Fibroblast of villous mesenchyme (primary cell): ENCODE data around the gene CHRNE. TPM values are rescaled to one million over a fixed set of nuclear protein-coding genes. Genes with fewer than 3 reads are reported as not detected.

ENCODE experiments used
- DNase-seq: peaks from one replicate; pipeline ENCODE4 v3.0.0-alpha.2; 2010; ENCODE audit warnings: low read depth
- H3K4me3 ChIP-seq: 2 replicates; pipeline ENCODE4 v1.5.1; 2011; ENCODE audit warnings: low read depth, mild to moderate bottlenecking, low read length
- total RNA-seq: library from RNA; depleted of rRNA; stranded (reverse); fragments of >200 nt; gene quantifications from 2 replicates; pipeline ENCODE4 v1.2.3, GENCODE V29; 2012
- TF ChIP-seq, protein P1 (sequence below): IDR thresholded peaks from 2 replicates; pipeline ENCODE4 v1.5.1; 2012; ENCODE audit warnings: low read depth, mild to moderate bottlenecking, low read length; ENCODE audit not compliant: insufficient read depth

CHRNE gene
- total RNA-seq, 1 donor, result under 0.01 TPM

DNA sequence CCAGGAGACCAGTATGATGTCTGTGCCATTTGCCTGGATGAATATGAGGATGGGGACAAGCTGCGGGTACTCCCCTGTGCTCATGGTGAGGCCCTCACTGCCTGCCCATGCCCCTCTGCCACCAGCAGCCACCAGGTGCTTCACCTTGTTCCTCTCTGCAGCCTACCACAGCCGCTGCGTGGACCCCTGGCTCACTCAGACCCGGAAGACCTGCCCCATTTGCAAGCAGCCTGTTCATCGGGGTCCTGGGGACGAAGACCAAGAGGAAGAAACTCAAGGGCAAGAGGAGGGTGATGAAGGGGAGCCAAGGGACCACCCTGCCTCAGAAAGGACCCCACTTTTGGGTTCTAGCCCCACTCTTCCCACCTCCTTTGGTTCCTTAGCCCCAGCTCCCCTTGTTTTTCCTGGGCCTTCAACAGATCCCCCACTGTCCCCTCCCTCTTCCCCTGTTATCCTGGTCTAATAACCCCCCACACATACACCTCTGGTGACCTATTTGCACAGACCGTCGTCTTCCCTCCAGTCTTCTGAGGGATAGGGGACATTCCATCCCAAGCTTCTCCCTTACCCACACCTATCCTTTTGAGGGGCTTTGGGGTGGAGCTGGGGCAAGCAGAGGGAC is 41.8 kb upstream of the CHRNE start:
- DNase-seq, result no peak
- peak overlapping the region; percentile 27 for H3K4me3 ChIP-seq
- TF ChIP-seq, protein P1, sequence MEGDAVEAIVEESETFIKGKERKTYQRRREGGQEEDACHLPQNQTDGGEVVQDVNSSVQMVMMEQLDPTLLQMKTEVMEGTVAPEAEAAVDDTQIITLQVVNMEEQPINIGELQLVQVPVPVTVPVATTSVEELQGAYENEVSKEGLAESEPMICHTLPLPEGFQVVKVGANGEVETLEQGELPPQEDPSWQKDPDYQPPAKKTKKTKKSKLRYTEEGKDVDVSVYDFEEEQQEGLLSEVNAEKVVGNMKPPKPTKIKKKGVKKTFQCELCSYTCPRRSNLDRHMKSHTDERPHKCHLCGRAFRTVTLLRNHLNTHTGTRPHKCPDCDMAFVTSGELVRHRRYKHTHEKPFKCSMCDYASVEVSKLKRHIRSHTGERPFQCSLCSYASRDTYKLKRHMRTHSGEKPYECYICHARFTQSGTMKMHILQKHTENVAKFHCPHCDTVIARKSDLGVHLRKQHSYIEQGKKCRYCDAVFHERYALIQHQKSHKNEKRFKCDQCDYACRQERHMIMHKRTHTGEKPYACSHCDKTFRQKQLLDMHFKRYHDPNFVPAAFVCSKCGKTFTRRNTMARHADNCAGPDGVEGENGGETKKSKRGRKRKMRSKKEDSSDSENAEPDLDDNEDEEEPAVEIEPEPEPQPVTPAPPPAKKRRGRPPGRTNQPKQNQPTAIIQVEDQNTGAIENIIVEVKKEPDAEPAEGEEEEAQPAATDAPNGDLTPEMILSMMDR, result no peak

DNA sequence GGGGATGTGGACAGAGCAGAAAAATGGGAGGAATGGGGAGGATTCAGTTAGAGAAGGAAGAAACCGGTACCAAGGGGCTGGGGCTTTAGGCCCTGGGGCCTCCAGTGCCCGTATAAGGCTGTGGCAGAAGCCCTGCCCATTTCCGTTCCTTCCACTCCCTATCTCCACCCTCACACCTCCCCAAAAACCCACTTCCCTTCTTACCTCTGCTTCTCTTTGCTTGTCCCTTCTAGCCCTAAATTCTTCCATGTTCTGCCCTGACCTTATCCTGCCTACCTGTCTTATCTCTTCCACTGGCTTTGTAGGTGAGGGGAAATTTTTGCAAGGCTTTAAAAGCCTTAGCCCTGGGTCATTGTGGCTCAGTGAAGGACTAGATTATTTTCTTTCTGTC is 41.3 kb upstream of the CHRNE start:
- no peak for DNase-seq
- H3K4me3 ChIP-seq, result no peak overlapping the region
- TF ChIP-seq, protein P1, result no peak

DNA sequence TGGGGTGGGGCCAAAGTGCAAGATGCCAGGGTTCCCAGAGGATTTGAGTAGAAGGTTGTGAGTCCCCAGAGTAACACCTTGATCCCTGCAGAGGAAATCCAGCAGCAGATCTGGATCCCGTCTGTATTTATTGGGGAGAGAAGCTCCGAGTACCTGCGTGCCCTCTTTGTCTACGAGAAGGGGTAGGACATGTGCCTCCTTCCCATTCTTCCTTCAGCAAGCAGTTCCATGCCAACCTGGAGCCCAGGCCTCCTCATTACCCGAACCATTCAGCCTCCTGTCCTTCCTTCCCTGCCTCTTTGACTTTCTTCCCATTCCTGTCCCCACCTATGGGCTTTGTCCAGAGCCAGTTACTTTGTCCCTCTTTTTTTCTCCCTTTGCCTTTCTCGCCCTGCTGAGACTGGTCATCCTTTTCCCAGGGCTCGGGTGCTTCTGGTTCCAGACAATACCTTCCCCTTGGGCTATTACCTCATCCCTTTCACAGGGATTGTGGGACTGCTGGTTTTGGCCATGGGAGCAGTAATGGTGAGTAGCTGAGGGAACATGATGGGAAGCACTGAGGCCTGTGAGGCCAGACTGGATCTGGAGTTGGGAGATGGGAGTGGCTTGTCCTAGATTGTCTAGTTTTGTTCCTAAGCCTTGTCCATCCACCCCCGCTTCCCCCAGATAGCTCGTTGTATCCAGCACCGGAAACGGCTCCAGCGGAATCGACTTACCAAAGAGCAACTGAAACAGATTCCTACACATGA is 40.0 kb upstream of the CHRNE start:
- H3K4me3 ChIP-seq, result no peak overlapping the region
- DNase-seq, result no peak
- TF ChIP-seq, protein P1, result no peak

DNA sequence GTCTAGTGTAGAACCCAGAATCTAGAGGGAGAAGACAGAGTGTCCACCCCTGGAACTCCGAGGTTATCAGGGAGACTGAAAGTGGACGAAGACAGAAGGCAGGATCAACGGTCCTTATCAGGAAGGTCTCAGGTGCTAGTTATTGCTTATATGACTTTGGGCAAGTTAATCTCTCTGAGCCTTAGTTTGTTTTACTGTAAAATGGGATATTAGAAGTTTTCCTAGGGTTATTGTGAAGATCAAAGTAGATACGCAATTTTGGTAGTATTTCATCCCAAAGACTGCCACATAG is 38.4 kb upstream of the CHRNE start:
- no peak for DNase-seq
- TF ChIP-seq, protein P1, result no peak
- peak overlapping the region; percentile 96 for H3K4me3 ChIP-seq

DNA sequence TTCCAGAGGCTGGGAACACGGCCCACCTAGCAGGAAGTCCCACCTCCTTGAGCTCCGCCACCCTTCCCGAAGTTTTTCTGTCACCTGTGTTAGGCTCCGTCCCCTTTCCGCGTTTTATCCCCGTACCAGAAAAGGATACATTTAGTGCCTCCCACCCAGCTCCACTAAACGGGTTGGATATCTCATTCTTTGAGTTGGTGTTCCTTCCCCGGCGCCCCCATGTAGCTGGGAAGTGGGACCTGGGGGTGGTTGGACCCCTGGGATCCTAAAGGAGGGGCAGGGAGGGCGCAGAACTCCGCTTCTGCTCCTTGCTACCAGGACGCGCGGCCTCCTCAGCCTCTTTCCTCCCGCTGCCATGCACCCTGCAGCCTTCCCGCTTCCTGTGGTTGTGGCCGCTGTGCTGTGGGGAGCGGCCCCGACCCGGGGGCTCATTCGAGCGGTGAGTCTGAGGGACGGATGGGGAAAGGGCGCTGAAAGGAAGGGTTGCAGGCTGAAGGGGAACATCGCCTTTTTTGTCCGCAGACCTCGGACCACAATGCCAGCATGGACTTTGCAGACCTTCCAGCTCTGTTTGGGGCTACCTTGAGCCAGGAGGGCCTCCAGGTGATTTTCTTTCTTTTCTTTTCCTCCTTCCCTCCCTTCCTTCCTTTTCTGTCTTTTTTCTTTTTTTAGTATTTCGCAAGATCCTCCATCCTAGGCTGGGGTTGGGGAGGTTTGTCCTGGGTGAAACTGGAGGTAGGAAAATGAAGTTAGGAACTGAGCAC is 37.8 kb upstream of the CHRNE start:
- H3K4me3 ChIP-seq, result peak overlapping the region; percentile 96
- no peak for DNase-seq
- TF ChIP-seq, protein P1, result no peak

DNA sequence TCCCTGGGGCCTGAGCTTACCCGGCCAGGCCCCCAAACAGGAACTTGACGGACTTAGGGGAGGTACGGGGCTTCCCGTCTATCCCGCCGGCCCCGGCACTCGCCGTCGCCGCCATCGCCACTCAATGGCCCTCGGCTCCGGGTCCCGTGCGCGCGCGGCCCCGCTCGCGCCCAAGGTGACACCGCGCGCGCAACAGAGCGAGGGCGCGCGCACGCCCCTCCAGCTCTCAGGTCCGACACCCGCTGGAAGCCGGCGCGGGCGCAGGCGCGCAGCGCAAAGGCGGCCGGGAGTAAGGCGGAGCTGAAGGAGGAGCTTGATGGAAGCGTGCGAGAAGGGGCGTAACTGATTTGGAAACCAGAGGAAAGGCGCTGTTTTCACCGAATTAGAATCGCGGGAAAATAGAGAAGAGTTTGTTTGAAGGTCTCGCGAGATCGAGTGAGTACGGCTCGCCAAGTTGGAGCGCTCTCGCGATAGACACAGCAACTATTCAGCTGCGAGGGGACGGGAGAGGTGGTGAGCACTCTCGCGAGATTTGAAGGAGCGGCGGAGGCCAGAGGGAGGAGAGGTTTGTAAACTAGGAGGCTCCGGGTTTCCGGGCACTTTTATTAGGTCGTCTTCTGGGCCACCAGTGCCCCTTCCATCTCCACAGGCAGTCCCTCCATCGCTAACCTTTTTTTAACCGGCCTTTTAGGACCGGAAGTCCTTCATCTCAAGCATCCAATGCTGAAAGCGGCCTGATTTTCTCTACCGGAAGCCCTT is 37.1 kb upstream of the CHRNE start, which contains the start of the genes RNF167 and SLC25A11:
Gene RNF167, plus strand, starts transcription at position 473 of the 759 bp plus-strand sequence. CDS start 642 bp downstream, outside the sequence.
Gene SLC25A11, minus strand, starts transcription at position 251 of the 759 bp plus-strand sequence. Its CDS starts 136 bp downstream, at position 115.
- TF ChIP-seq, protein P1, result no peak
- H3K4me3 ChIP-seq, result peak within 1 kb of the TSS; percentile 96
- peak; percentile 100 for DNase-seq
